PFSK-1 (cell line): ENCODE data around the gene RIOK3.

Experiments
- POLR2AphosphoS5 ChIP-seq: IDR thresholded peaks from 2 replicates; pipeline ENCODE4 v1.6.1; 2012; ENCODE audit warnings: low read depth, mild to moderate bottlenecking, control low read depth, low read length, moderate library complexity
- TAF1 ChIP-seq: IDR thresholded peaks from 2 replicates; pipeline ENCODE4 v1.6.1; 2012; ENCODE audit warnings: low read length, control low read depth, borderline replicate concordance; ENCODE audit not compliant: insufficient read depth
- TF ChIP-seq, protein P1 (sequence below), 2 experiments: IDR thresholded peaks; 2 replicates each; pipeline versions ENCODE4 v1.6.1 to v1.8.0; 2011 to 2012; ENCODE audit warnings: low read depth in 2 of 2, low read length in 2 of 2, control low read depth in 1 of 2, inconsistent platforms in 1 of 2, mild to moderate bottlenecking in 1 of 2, moderate library complexity in 1 of 2; ENCODE audit not compliant: insufficient read depth in 1 of 2

DNA sequence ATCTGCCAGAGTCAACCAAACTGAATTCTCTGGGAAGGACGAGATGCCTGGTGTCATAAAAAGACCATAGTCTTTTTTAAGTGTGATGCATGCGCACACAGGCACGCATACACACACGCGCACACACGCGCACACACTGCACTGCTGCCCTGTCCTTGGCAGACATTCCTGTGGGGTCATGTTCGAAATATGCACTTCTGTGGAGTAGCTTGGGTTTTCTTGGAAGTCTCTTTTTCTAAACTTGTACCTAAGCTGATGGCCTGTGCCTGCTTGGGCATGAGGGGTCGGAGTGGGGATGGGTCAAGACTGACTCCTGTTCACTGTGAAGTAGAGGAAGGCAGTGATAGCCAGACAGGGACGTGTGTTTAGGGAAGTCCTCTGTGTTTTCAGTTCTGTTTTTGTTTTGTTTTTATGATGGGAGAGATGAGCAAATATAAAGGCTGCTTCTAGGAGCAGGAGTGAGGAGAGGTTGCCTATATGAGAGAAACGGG is 46.2 kb downstream of the RIOK3 start:
- no peak for TF ChIP-seq POLR2AphosphoS5
- TF ChIP-seq, protein P1, sequence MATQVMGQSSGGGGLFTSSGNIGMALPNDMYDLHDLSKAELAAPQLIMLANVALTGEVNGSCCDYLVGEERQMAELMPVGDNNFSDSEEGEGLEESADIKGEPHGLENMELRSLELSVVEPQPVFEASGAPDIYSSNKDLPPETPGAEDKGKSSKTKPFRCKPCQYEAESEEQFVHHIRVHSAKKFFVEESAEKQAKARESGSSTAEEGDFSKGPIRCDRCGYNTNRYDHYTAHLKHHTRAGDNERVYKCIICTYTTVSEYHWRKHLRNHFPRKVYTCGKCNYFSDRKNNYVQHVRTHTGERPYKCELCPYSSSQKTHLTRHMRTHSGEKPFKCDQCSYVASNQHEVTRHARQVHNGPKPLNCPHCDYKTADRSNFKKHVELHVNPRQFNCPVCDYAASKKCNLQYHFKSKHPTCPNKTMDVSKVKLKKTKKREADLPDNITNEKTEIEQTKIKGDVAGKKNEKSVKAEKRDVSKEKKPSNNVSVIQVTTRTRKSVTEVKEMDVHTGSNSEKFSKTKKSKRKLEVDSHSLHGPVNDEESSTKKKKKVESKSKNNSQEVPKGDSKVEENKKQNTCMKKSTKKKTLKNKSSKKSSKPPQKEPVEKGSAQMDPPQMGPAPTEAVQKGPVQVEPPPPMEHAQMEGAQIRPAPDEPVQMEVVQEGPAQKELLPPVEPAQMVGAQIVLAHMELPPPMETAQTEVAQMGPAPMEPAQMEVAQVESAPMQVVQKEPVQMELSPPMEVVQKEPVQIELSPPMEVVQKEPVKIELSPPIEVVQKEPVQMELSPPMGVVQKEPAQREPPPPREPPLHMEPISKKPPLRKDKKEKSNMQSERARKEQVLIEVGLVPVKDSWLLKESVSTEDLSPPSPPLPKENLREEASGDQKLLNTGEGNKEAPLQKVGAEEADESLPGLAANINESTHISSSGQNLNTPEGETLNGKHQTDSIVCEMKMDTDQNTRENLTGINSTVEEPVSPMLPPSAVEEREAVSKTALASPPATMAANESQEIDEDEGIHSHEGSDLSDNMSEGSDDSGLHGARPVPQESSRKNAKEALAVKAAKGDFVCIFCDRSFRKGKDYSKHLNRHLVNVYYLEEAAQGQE (IDR thresholded peaks at IDR 0.05; ENCODE audit: insufficient read depth in 1 of 2, low read depth in 2 of 2, low read length in 2 of 2), result no peak
- TF ChIP-seq TAF1, result no peak
